ENCODE measurements around the gene CDC42SE1.

Gene CDC42SE1

DNA sequence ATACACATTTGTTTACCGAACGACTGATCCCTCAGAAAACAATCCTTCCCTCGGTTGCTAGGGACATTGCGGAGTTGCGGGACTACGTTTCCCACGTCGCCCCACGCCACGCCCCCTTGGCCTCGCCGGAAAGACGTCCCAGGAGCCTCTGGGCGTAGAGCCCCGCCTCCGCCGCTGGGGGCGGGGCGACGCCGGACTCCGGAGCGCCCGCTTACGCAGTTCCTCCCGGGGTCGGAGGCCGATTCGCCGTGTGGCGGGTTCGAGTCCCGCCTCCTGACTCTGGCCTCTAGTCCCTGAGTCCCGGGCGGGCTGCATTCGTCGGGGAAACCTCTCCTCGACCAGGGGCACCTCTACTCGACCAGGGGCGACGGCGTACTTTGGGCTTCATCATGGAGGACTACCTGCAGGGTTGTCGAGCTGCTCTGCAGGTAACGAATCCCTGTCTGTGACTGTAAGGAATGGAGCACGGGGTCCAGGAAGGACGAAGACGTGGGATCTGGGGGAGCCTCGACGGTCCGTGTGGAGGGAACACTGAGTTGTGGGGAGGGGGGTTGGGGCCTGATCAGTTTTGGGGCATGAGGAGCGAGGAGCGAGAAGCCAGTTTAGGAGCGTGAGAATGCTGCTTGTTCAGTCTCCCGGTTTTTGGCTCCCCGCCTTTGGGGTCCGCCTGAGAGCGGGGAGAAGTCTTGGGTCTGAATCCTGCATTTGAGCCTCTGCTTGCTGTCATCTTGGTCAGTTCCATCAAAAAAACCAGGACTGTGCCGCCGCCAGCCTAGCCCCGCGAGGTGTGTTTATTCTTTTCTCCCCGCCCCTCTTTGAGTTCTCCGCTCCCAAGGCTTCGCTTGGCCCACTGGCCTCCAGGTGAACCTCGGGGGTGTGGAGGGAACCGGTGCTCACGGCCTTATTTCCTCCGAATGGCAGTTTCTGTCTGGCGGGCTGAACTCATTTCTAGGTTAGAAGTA is 50.9 kb downstream of the CDC42SE1 start, which contains the start of gene PRUNE1:
PRUNE1 (plus strand) TSS at position 206 of the 962 bp plus-strand sequence; CDS start at position 390, 184 bp downstream.
- peak; percentile 90 for DNase-seq (ENCODE audit: low read depth)

DNA sequence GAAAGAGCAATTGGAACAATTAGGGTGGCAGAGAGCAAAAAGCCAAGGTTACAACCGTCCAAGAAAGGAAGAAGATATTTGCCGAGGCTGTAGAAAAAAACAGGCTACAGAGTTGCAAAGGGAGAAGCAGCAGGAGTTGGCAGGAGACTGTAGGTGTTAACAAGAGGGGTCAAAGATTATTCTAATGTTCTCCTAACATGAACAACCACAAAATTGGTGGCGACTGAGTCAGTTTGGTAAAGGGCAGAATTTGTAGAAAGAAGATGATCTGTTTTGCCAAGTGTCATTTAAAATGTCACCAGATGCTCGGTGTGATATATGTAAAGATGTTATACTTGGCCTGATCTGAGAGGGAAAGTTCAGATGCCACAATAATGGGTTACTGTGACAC is 51.6 kb downstream of the CDC42SE1 start:
- DNase-seq (ENCODE audit: low read depth) = no peak

DNA sequence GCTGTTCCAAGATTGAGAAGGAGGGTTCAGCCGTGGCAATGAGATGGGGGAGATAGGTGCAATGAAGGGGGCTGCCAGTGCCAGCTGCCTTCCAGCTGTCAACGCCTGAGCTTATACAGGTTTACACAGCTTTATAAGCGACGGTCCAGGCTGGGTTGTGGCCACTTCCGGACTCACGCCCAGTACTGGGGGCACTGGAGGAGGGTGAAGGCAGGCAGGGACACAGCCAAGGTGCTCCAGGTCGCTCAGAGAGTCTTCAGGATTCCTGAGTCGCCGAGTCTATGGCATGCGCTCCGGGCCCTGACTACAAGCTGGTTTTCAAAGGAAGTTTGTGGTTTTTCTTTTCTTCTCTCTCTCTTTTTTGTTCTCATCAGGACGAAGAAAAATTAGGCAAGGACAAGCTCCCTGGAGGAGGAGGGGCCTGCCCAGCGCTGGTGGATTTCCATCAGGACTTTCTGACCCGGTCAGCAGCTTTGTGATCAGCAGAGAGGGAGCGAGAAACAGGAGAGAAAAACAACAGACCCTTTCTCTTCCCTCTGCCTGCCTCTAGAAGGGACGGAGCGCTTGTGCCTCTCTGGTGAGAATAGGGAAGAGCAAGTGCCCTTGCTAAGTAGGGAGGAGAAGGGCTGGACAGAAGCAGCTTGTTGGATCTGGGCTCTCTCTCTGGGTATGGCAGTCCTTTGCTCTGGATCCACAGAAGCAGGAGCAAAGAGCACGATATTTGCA is 52.9 kb downstream of the CDC42SE1 start, which contains the start of gene MINDY1:
MINDY1 (minus strand) TSS at position 576 of the 726 bp plus-strand sequence. CDS start 4,285 bp downstream, outside the sequence.
- no peak for DNase-seq (ENCODE audit: low read depth)

DNA sequence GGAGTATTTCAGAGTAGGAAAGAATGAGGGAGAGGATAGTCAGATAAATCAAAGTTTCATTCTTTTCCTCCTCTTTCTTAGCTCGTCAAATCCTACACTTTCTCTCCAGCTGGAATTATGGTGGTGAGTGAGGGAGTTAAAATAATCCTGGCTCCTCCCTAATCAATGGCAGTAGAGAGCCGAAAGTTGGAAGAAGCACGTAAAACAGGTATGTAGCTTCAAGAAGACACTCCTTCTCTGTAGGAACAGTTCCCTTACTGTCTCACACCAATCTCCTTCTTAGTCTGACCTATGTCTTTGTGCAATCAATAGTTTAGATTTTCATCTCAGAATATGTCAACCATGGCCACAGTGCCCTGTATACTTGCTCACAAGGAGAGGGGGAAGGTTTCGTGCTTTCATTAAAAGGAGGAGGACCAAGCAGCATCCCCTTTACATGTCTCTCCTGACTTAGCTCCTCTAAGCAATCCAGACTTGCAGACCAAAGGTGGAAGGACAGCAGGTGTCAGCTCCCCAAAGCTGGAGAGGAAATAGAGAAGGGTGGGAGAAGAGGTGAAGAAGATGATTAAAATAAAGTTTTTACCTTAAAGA is 53.6 kb downstream of the CDC42SE1 start:
- no peak for DNase-seq (ENCODE audit: low read depth)

DNA sequence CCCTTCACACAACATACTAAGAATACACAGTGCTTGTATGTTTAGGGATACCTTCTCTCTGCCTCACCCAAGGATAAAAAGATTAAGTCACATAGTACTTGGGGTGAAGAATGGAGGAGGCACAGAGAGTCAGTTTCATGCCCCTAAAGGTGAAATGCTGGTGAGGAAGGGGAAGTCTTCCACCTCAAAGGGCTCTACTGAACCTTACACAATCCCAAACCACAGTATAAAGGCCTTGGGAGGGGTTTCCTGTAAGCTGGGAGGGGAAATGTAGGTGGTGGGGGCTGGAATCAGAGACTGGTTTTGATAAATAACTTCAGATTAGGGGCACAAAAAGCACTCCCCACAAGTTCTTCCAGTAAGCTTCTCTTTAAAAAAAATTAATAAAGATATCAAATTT is 56.2 kb downstream of the CDC42SE1 start:
- no peak for DNase-seq (ENCODE audit: low read depth)

DNA sequence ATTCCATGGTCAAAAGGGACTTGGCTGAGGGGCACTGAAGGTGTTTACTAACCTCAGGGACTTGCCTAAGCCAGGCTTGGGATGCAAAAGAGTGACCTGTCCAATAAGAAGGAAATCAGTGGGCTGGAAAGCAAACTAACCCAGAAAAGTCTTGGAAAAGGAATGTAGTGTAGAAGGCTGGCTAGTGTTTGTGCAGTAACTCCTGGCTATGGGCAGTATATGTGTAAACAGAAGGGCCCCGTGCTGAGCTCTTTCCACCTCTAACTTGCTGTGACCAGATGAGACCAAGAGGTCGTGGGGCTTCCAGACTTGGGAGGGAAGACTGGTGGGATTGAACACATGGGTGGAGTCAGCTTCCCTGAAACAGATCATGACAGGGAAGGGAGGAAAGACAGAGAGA is 56.8 kb downstream of the CDC42SE1 start:
- no peak for DNase-seq (ENCODE audit: low read depth)

DNA sequence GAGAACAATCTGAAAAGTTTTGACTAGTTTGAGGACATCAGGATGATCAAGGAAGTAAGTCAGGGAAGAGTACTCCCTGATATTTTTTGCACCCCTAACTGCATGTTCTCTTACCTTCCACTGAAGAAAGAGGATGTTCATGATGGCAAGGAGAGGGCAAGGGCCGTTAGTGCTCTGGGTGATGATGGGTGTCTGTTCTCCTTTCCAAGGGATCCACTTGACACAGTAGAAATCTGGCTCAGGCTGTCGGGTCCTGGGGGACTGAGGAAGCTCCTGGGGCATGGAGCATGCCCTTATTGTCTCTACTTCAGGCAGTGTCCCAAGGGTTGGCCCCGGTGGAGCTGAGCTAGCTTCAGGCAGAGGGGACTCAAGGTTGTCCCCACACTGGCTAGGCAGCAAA is 57.4 kb downstream of the CDC42SE1 start:
- no peak for DNase-seq (ENCODE audit: low read depth)

DNA sequence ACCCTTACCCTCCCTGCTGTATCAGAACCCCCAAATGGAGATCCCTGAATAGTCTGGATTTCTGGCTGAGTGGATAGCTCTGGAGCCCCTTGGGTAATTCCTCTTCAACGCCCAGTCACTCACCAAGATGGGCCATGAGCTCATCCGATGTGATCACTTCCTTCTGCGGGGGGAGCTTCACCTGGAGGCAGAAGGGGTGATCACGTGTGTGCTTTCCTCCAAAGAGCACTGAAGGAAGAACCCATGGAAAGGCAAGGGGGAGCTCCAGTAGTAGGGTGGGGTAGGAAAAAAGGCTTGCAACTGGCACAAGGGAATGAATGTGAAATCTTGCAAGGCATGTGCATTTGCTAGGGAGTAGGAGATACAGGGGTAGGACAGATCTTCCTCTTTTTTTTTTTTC is 57.8 kb downstream of the CDC42SE1 start:
- no peak for DNase-seq (ENCODE audit: low read depth)

Measured in activated T-cell treated with anti-CD3 and anti-CD28 coated beads for 24 hours (primary cell).